Measurements from ENCODE around the gene PAPPA.

The PAPPA gene

GRCh38 chr9:116232424-116233159 is 79.0 kb downstream of the PAPPA start:
- DNase-seq (ENCODE audit: low spot score): peak; percentile 99

- peak; percentile 83 for DNase-seq (ENCODE audit: low spot score)
Observed at GRCh38 chr9:116233160-116233530, 79.6 kb downstream of the PAPPA start.

GRCh38 chr9:116234081-116234480 is 80.5 kb downstream of the PAPPA start:
- peak; percentile 99 for DNase-seq (ENCODE audit: low spot score)

GRCh38 chr9:116236979-116237378 is 83.4 kb downstream of the PAPPA start:
- DNase-seq (ENCODE audit: low spot score): peak; percentile 27

GRCh38 chr9:116237456-116237855 is 83.9 kb downstream of the PAPPA start:
- peak; percentile 73 for DNase-seq (ENCODE audit: low spot score)

- DNase-seq (ENCODE audit: low spot score): peak; percentile 98
Observed at GRCh38 chr9:116238225-116238624, 84.6 kb downstream of the PAPPA start.

GRCh38 chr9:116238776-116239340 is 85.3 kb downstream of the PAPPA start:
- no peak for DNase-seq (ENCODE audit: low spot score)

- DNase-seq (ENCODE audit: low spot score): no peak
Observed at GRCh38 chr9:116243708-116244107, 90.1 kb downstream of the PAPPA start.

GRCh38 chr9:116247284-116247683 is 93.7 kb downstream of the PAPPA start:
- DNase-seq (ENCODE audit: low spot score): no peak

- no peak for DNase-seq (ENCODE audit: low spot score)
Observed at GRCh38 chr9:116247791-116248374, 94.3 kb downstream of the PAPPA start.

GRCh38 chr9:116250891-116251290 is 97.3 kb downstream of the PAPPA start:
- no peak for DNase-seq (ENCODE audit: low spot score)

- no peak for DNase-seq (ENCODE audit: low spot score)
Observed at GRCh38 chr9:116251366-116251765, 97.8 kb downstream of the PAPPA start.

- no peak for DNase-seq (ENCODE audit: low spot score)
Observed at GRCh38 chr9:116260531-116260930, 106.9 kb downstream of the PAPPA start.

GRCh38 chr9:116262448-116262847 is 108.9 kb downstream of the PAPPA start:
- DNase-seq (ENCODE audit: low spot score): no peak

- DNase-seq (ENCODE audit: low spot score): no peak
Observed at GRCh38 chr9:116264361-116264760, 110.8 kb downstream of the PAPPA start.

GRCh38 chr9:116267021-116267420 is 113.4 kb downstream of the PAPPA start:
- DNase-seq (ENCODE audit: low spot score): no peak

- DNase-seq (ENCODE audit: low spot score): peak; percentile 76
Observed at GRCh38 chr9:116269250-116269649, 115.7 kb downstream of the PAPPA start.

GRCh38 chr9:116270546-116270945 is 117.0 kb downstream of the PAPPA start:
- DNase-seq (ENCODE audit: low spot score): no peak

- DNase-seq (ENCODE audit: low spot score): no peak
Observed at GRCh38 chr9:116271340-116271739, 117.7 kb downstream of the PAPPA start.

GRCh38 chr9:116271991-116272390 is 118.4 kb downstream of the PAPPA start:
- no peak for DNase-seq (ENCODE audit: low spot score)

GRCh38 chr9:116274293-116274692 is 120.7 kb downstream of the PAPPA start:
- peak; percentile 53 for DNase-seq (ENCODE audit: low spot score)

- peak; percentile 26 for DNase-seq (ENCODE audit: low spot score)
Observed at GRCh38 chr9:116275418-116276195, 122.0 kb downstream of the PAPPA start.

- no peak for DNase-seq (ENCODE audit: low spot score)
Observed at GRCh38 chr9:116276196-116276493, 122.6 kb downstream of the PAPPA start.
